DOHH2 (cell line): ENCODE measurements around the gene SP140.

ENCODE experiments used
- CTCF ChIP-seq: fragments of 200-600 bp; sonication (generic); IDR thresholded peaks from one replicate; pipeline ENCODE4 v1.5.1; 2014; ENCODE audit warnings: antibody characterized with exemption, mild to moderate bottlenecking, low read depth, low read length; ENCODE audit not compliant: poor library complexity, severe bottlenecking
- EZH2phosphoT487 ChIP-seq: fragments of 200-600 bp; sonication (generic); IDR thresholded peaks from 2 replicates; pipeline ENCODE4 v1.6.1; 2017; ENCODE audit warnings: borderline replicate concordance, mild to moderate bottlenecking, antibody characterized with exemption, low read length, moderate library complexity, mixed read lengths

- TF ChIP-seq CTCF (no peak), EZH2phosphoT487 (no peak)
Measured at GRCh38 chr2:230319211-230319862, 93.8 kb downstream of the SP140 start.
